ENCODE data around the gene CEP152. TPM values are rescaled to one million over a fixed set of nuclear protein-coding genes. Genes with fewer than 3 reads are reported as not detected.
A peak's percentile ranks its signal among the peaks of the same experiment; 100 is the strongest.

The CEP152 gene
- polyA plus RNA-seq, 3 donors, result 1.0 to 3.8 (median 1.4) TPM

GRCh38 chr15:48775546-48775945, 35.3 kb downstream of the CEP152 start:
- peaks cover 21 to 79% of the 10 kb centered on the region in 2 donors for H3K36me3 ChIP-seq (replicated peaks in 1 of 2; ENCODE audit: control insufficient read depth in 1 of 2, insufficient read depth in 2 of 2, low read length in 2 of 2)
- H3K4me1 Mint-ChIP-seq, result no peaks in the 10 kb centered on the region
- no peaks in the 10 kb centered on the region for H4K20me1 ChIP-seq (ENCODE audit: insufficient read depth, low read length)
- H3K27ac Mint-ChIP-seq, result peak overlapping the region in 1 of 7 donors; percentile 17
- no peaks in the 10 kb centered on the region for H3K9me3 ChIP-seq (replicated peaks in 1 of 2; ENCODE audit: control insufficient read depth in 1 of 2, insufficient read depth in 1 of 2, low read length in 2 of 2)
- no peak for DNase-seq
- no peaks in the 10 kb centered on the region for H3K79me2 ChIP-seq (ENCODE audit: insufficient read depth, low read length)
- H3K4me3 Mint-ChIP-seq, result no peak overlapping the region
- H3K27ac ChIP-seq (ENCODE audit: low read depth in 1 of 2, low read length in 2 of 2), result no peak overlapping the region
- peaks cover 52 to 72% of the 10 kb centered on the region in 2 donors for H3K36me3 Mint-ChIP-seq
- WGBS (ENCODE audit: insufficient coverage), result no CpG with 5 or more reads among the region's 2 CpGs
- H2AFZ ChIP-seq (ENCODE audit: insufficient read depth, low read depth, low read length, poor library complexity, severe bottlenecking), result no peak overlapping the region
- no peaks in the 10 kb centered on the region for H3K27me3 ChIP-seq (ENCODE audit: control insufficient read depth in 2 of 2, insufficient read depth in 2 of 2, low read length in 2 of 2)
- no peak for TF ChIP-seq CTCF (IDR thresholded peaks at IDR 0.05)
- H3K9ac ChIP-seq (ENCODE audit: insufficient read depth, low read length, poor library complexity, severe bottlenecking), result no peak overlapping the region
- H3K4me3 ChIP-seq (replicated peaks in 1 of 3; ENCODE audit: low read depth in 2 of 3, low read length in 3 of 3), result no peak overlapping the region
- H3K27me3 Mint-ChIP-seq (ENCODE audit: low read depth in 3 of 3), result no peaks in the 10 kb centered on the region
- peaks cover 0 to 3% (median 0%) of the 10 kb centered on the region in 7 donors for H3K9me3 Mint-ChIP-seq
- H3K4me1 ChIP-seq (ENCODE audit: control insufficient read depth in 1 of 2, insufficient read depth in 2 of 2, low read length in 2 of 2), result no peaks in the 10 kb centered on the region
- intact Hi-C loops (cut with micrococcal nuclease), result no loop called here
- H3K4me2 ChIP-seq (replicated peaks; ENCODE audit: extremely low read depth, low read length, poor library complexity, severe bottlenecking), result no peak overlapping the region

GRCh38 chr15:48774484-48774883, 36.4 kb downstream of the CEP152 start:
- intact Hi-C loops (cut with micrococcal nuclease), result no loop called here

More at GRCh38 chr15:48774484-48774883, 36.4 kb downstream of the CEP152 start:
- H3K27ac Mint-ChIP-seq, result peak overlapping the region in 1 of 7 donors; percentile 56
- WGBS (ENCODE audit: insufficient coverage), result 100% methylated on average over 1 of the region's 1 CpG
- no peaks in the 10 kb centered on the region for H3K79me2 ChIP-seq (ENCODE audit: insufficient read depth, low read length)
- H3K36me3 Mint-ChIP-seq, result peaks cover 52 to 76% of the 10 kb centered on the region in 2 donors
- no peaks in the 10 kb centered on the region for H3K27me3 ChIP-seq (ENCODE audit: control insufficient read depth in 2 of 2, insufficient read depth in 2 of 2, low read length in 2 of 2)
- no peak overlapping the region for H3K4me2 ChIP-seq (replicated peaks; ENCODE audit: extremely low read depth, low read length, poor library complexity, severe bottlenecking)
- no peaks in the 10 kb centered on the region for H4K20me1 ChIP-seq (ENCODE audit: insufficient read depth, low read length)
- H3K4me3 Mint-ChIP-seq, result no peak overlapping the region
- H3K4me1 ChIP-seq (ENCODE audit: control insufficient read depth in 1 of 2, insufficient read depth in 2 of 2, low read length in 2 of 2), result no peaks in the 10 kb centered on the region
- no peaks in the 10 kb centered on the region for H3K9me3 ChIP-seq (replicated peaks in 1 of 2; ENCODE audit: control insufficient read depth in 1 of 2, insufficient read depth in 1 of 2, low read length in 2 of 2)
- H3K36me3 ChIP-seq (replicated peaks in 1 of 2; ENCODE audit: control insufficient read depth in 1 of 2, insufficient read depth in 2 of 2, low read length in 2 of 2), result peaks cover 23 to 79% of the 10 kb centered on the region in 2 donors
- H3K27me3 Mint-ChIP-seq (ENCODE audit: low read depth in 3 of 3), result no peaks in the 10 kb centered on the region
- H3K9me3 Mint-ChIP-seq, result peaks cover 0 to 3% (median 0%) of the 10 kb centered on the region in 7 donors
- no peak overlapping the region for H3K9ac ChIP-seq (ENCODE audit: insufficient read depth, low read length, poor library complexity, severe bottlenecking)
- DNase-seq, result no peak
- no peak overlapping the region for H3K4me3 ChIP-seq (replicated peaks in 1 of 3; ENCODE audit: low read depth in 2 of 3, low read length in 3 of 3)
- H3K27ac ChIP-seq (ENCODE audit: low read depth in 1 of 2, low read length in 2 of 2), result no peak overlapping the region
- no peak overlapping the region for H2AFZ ChIP-seq (ENCODE audit: insufficient read depth, low read depth, low read length, poor library complexity, severe bottlenecking)
- no peaks in the 10 kb centered on the region for H3K4me1 Mint-ChIP-seq
- no peak for TF ChIP-seq CTCF (IDR thresholded peaks at IDR 0.05)
